Suprapubic skin (tissue), 4 donors: Measurements from ENCODE around the gene COL18A1.

Source experiments
- EP300 ChIP-seq: sonication (generic); formaldehyde crosslinking; IDR thresholded peaks from one replicate; pipeline ENCODE4 v1.6.1; 2017; ENCODE audit warnings: antibody characterized with exemption
- POLR2A ChIP-seq, 2 donors: fragments of 450-650 bp; IDR thresholded peaks; one replicate each; pipeline ENCODE4 v1.6.1; 2017; ENCODE audit warnings: antibody characterized with exemption in 2 of 2, mild to moderate bottlenecking in 2 of 2, moderate library complexity in 2 of 2
- POLR2AphosphoS5 ChIP-seq, 3 donors: sonication (generic); formaldehyde crosslinking; IDR thresholded peaks; one replicate each; pipeline ENCODE4 v1.6.1; 2017; ENCODE audit warnings: antibody characterized with exemption in 3 of 3
- TF ChIP-seq, protein P1 (sequence below), 2 donors: fragments of 200-600 bp in 1 of 2; fragments of 450-650 bp in 1 of 2; sonication (generic) in 1 of 2; IDR thresholded peaks; one replicate each; pipeline ENCODE4 v1.5.1; 2016 to 2019; ENCODE audit warnings: antibody characterized with exemption in 2 of 2, mild to moderate bottlenecking in 1 of 2, moderate library complexity in 1 of 2

DNA sequence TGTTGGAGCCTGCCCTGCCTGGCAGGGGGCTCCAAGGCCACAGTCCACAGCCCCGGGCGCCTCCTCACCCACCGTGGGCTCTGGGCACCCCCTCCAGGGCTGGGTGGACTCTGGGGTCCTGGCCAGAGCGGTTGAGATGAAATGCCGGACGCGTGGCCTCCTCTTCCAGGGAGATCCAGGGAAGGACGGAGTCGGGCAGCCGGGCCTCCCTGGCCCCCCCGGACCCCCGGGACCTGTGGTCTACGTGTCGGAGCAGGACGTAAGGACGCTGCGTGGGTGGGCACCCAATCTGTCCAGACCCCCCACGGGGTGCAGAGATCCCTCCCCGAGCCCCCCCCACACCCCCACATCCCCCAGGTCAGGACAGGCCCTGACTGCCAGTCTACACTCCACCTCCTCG lies 86.1 kb downstream of the COL18A1 start:
- TF ChIP-seq, protein P1, sequence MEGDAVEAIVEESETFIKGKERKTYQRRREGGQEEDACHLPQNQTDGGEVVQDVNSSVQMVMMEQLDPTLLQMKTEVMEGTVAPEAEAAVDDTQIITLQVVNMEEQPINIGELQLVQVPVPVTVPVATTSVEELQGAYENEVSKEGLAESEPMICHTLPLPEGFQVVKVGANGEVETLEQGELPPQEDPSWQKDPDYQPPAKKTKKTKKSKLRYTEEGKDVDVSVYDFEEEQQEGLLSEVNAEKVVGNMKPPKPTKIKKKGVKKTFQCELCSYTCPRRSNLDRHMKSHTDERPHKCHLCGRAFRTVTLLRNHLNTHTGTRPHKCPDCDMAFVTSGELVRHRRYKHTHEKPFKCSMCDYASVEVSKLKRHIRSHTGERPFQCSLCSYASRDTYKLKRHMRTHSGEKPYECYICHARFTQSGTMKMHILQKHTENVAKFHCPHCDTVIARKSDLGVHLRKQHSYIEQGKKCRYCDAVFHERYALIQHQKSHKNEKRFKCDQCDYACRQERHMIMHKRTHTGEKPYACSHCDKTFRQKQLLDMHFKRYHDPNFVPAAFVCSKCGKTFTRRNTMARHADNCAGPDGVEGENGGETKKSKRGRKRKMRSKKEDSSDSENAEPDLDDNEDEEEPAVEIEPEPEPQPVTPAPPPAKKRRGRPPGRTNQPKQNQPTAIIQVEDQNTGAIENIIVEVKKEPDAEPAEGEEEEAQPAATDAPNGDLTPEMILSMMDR (IDR thresholded peaks at IDR 0.05): no peak
- TF ChIP-seq POLR2A (IDR thresholded peaks at IDR 0.05) (no peak), POLR2AphosphoS5 (IDR thresholded peaks at IDR 0.05) (no peak), EP300 (no peak)
